Cerebellar cortex (tissue), 1 donor: ENCODE results near the gene ZC3H13.

Source experiments
- DNase-seq: peaks from one replicate; pipeline ENCODE4 v3.0.0-alpha.2; 2015; ENCODE audit warnings: low spot score

ZC3H13 gene

GRCh38 chr13:45940061-45940460, 112.5 kb downstream of the ZC3H13 start:
- DNase-seq: no peak

- no peak for DNase-seq
Measured at GRCh38 chr13:45936621-45937020, 115.9 kb downstream of the ZC3H13 start.

- DNase-seq: no peak
Measured at GRCh38 chr13:45934283-45934682, 118.3 kb downstream of the ZC3H13 start.

GRCh38 chr13:45933203-45933908, 119.2 kb downstream of the ZC3H13 start:
- DNase-seq: no peak

- no peak for DNase-seq
Measured at GRCh38 chr13:45932676-45933075, 119.9 kb downstream of the ZC3H13 start.

- DNase-seq: no peak
Measured at GRCh38 chr13:45932172-45932571, 120.4 kb downstream of the ZC3H13 start.

- DNase-seq: no peak
Measured at GRCh38 chr13:45931211-45931610, 121.3 kb downstream of the ZC3H13 start.

- no peak for DNase-seq
Measured at GRCh38 chr13:45930177-45930576, 122.4 kb downstream of the ZC3H13 start.

- no peak for DNase-seq
Measured at GRCh38 chr13:45928843-45929242, 123.7 kb downstream of the ZC3H13 start.

GRCh38 chr13:45928176-45928575, 124.4 kb downstream of the ZC3H13 start:
- DNase-seq: no peak

- no peak for DNase-seq
Measured at GRCh38 chr13:45926741-45927140, 125.8 kb downstream of the ZC3H13 start.

- no peak for DNase-seq
Measured at GRCh38 chr13:45925151-45925550, 127.4 kb downstream of the ZC3H13 start.

- peak; percentile 1 for DNase-seq
Measured at GRCh38 chr13:45921162-45921736, 131.3 kb downstream of the ZC3H13 start.

GRCh38 chr13:45918597-45918996, 133.9 kb downstream of the ZC3H13 start:
- no peak for DNase-seq

GRCh38 chr13:45917019-45917418, 135.5 kb downstream of the ZC3H13 start:
- DNase-seq: no peak

GRCh38 chr13:45915686-45916439, 136.7 kb downstream of the ZC3H13 start:
- DNase-seq: no peak

- no peak for DNase-seq
Measured at GRCh38 chr13:45909673-45910072, 142.9 kb downstream of the ZC3H13 start.

GRCh38 chr13:45909089-45909488, 143.5 kb downstream of the ZC3H13 start:
- DNase-seq: no peak

GRCh38 chr13:45907503-45907902, 145.0 kb downstream of the ZC3H13 start:
- no peak for DNase-seq
